GM12878 (cell line): ENCODE results near the gene EBI3.

ENCODE experiments used
- NFYB ChIP-seq: IDR thresholded peaks from 2 replicates; pipeline ENCODE4 v1.6.1; 2011; ENCODE audit warnings: low read depth, mild to moderate bottlenecking, low read length, improper control_type of control experiment, moderate library complexity; ENCODE audit not compliant: insufficient read depth
- POLR2A ChIP-seq: IDR thresholded peaks from 2 replicates; pipeline ENCODE4 v1.6.1; 2011; ENCODE audit warnings: low read depth, mild to moderate bottlenecking, low read length
- RCOR1 ChIP-seq: conservative IDR thresholded peaks from 2 replicates; pipeline ENCODE4 v1.6.1; 2012; ENCODE audit warnings: low read depth, low read length, improper control_type of control experiment
- ZNF24 ChIP-seq: fragments of 450-650 bp; IDR thresholded peaks from 2 replicates; pipeline ENCODE4 v1.6.1; 2017; ENCODE audit warnings: antibody characterized with exemption, mild to moderate bottlenecking
- TF ChIP-seq, protein P1 (sequence below): IDR thresholded peaks from 2 replicates; pipeline ENCODE4 v1.6.1; 2011; ENCODE audit warnings: low read depth, mild to moderate bottlenecking, low read length, moderate library complexity, borderline replicate concordance; ENCODE audit errors: extremely low read depth

- TF ChIP-seq ZNF24 (no peak), NFYB (no peak), POLR2A (no peak), RCOR1 (no peak)
- TF ChIP-seq, protein P1, sequence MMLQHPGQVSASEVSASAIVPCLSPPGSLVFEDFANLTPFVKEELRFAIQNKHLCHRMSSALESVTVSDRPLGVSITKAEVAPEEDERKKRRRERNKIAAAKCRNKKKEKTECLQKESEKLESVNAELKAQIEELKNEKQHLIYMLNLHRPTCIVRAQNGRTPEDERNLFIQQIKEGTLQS: no peak
Measured at GRCh38 chr19:4257025-4257424, 27.7 kb downstream of the EBI3 start.
